Measurements from ENCODE around the gene FLYWCH2.
"Not testable (repeated sequence)": the region's sequence is repeated elsewhere in the genome, so short reads cannot be mapped to it uniquely, and the experiment has no call there.

FLYWCH2 gene

GRCh38 chr16:2904922-2905240 lies 21.9 kb downstream of the FLYWCH2 start:
- TF ChIP-seq CTCF (IDR thresholded peaks at IDR 0.05; ENCODE audit: control insufficient read depth, insufficient read depth, low read depth, low read length, missing control alignments), result no peak
- H3K4me3 ChIP-seq (ENCODE audit: control insufficient read depth, low read depth, low read length), result peak overlapping the region; percentile 78
- DNase-seq (ENCODE audit: low read depth), result no peak

GRCh38 chr16:2905241-2905987 lies 22.4 kb downstream of the FLYWCH2 start:
- no peak for TF ChIP-seq CTCF (IDR thresholded peaks at IDR 0.05; ENCODE audit: control insufficient read depth, insufficient read depth, low read depth, low read length, missing control alignments)
- H3K4me3 ChIP-seq (ENCODE audit: control insufficient read depth, low read depth, low read length), result peak overlapping the region; percentile 78
- DNase-seq (ENCODE audit: low read depth), result peak; percentile 99

GRCh38 chr16:2905988-2906387 lies 23.0 kb downstream of the FLYWCH2 start:
- H3K4me3 ChIP-seq (ENCODE audit: control insufficient read depth, low read depth, low read length), result no peak overlapping the region
- TF ChIP-seq CTCF (IDR thresholded peaks at IDR 0.05; ENCODE audit: control insufficient read depth, insufficient read depth, low read depth, low read length, missing control alignments), result no peak
- no peak for DNase-seq (ENCODE audit: low read depth)

DNA sequence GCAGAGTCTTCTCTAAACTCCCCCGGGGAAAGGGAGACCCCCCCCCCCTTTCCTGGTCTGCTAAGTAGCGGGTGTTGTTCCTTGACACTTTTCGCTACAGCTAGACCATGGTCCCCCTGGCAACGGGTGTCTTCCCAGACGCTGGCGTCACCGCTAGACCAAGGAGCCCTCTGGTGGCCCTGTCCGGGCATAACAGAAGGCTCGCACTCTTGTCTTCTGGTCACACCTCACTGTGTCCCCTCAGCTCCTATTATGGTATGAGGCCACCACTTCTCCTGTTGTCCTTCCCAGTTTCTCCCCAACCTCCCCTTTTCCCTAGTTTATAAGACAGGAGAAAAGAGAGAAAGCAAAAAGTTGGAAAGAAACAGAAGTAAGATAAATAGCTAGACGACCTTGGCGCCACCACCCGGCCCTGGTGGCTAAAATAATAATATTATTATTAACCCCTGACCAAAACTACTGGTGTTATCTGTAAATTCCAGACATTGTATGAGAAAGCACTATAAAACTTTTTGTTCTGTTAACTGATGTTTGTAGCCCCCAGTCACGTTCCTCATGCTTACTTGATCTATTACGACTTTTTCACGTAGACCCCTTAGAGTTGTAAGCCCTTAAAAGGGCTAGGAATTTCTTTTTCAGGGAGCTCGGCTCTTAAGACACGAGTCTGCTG lies 24.2 kb downstream of the FLYWCH2 start:
- not testable (repeated sequence) for H3K4me3 ChIP-seq (ENCODE audit: control insufficient read depth, low read depth, low read length); DNase-seq (ENCODE audit: low read depth)
- peak; percentile 29 for TF ChIP-seq CTCF (IDR thresholded peaks at IDR 0.05; ENCODE audit: control insufficient read depth, insufficient read depth, low read depth, low read length, missing control alignments)

DNA sequence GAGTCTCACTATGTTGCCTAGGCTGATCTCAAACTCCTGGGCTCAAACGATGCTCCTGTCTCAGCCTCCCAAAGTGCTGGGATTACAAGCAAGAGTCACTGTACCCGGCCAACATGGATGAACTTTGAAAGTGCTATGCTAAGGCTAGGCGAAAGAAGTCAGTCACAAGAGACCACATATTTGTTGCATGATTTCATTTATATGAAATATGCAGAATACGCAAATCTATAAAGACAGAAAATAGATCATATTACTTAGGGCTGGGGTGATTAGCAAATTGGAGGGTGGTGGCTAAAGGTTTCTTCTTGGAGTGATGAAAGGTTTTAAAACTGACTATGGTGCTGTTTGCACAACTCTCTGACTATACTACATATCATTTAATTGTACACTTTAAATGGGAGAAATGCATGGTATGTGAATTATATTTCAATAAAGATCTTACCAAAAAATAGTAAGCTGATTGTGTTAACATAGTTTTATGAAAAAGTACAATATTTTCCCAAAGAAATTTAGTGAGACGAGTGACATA lies 27.5 kb downstream of the FLYWCH2 start:
- TF ChIP-seq CTCF (IDR thresholded peaks at IDR 0.05; ENCODE audit: control insufficient read depth, insufficient read depth, low read depth, low read length, missing control alignments), result no peak
- DNase-seq (ENCODE audit: low read depth), result peak; percentile 13

GRCh38 chr16:2911638-2912329 lies 28.8 kb downstream of the FLYWCH2 start, which contains the start of gene FLYWCH1:
Gene FLYWCH1 (plus strand): TSS chr16:2911931. CDS start chr16:2929686, 17,755 bp downstream.
- TF ChIP-seq CTCF (IDR thresholded peaks at IDR 0.05; ENCODE audit: control insufficient read depth, insufficient read depth, low read depth, low read length, missing control alignments), result no peak
- peak; percentile 87 for DNase-seq (ENCODE audit: low read depth)
- peak within 1 kb of the TSS; percentile 84 for H3K4me3 ChIP-seq (ENCODE audit: control insufficient read depth, low read depth, low read length)

More for the DNA sequence above, 27.5 kb downstream of the FLYWCH2 start:
- H3K4me3 ChIP-seq (ENCODE audit: control insufficient read depth, low read depth, low read length), result no peak overlapping the region

Measured in AG09309 (cell line).